OCI-LY1 (cell line): ENCODE data around the gene SHOX.

ENCODE experiments used
- EZH2 ChIP-seq: fragments of 200-600 bp; sonication (generic), shearing (Covaris generic); IDR thresholded peaks from 2 replicates; pipeline ENCODE4 v1.8.0; 2017; ENCODE audit warnings: borderline replicate concordance, mixed run types, mild to moderate bottlenecking, antibody characterized with exemption, low read length, moderate library complexity, mixed read lengths
- TF ChIP-seq, protein P1 (sequence below): fragments of 200-600 bp; sonication (generic), shearing (Covaris generic); IDR thresholded peaks from 2 replicates; pipeline ENCODE4 v1.5.1; 2017; ENCODE audit warnings: mild to moderate bottlenecking, antibody characterized with exemption, low read length, moderate library complexity, mixed read lengths

DNA sequence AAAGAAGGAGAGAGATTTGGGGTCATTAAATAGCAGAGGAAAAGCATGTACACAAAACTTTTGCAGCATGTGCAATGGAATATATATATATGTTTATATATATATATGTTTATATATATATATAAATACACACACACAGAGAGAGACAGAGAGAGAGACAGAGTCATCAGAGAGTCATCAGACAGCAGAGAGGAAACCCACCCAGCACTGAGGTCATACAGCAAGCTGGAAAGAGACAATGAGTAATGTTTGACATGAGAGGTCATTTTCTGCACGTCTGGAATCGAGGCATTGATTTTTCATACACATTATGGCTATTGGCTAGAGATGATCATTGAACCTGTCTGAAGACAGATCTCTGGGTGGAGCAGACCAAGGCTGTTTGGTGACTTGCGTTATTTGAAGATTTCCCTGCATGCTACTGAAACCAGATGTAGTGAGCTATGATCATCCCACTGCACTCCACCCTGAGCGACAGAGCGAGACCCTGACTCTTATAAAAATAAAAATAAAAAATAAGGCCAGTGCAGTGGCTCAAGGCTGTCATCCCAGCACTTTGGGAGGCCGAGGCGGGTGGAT is 48.8 kb upstream of the SHOX start:
- TF ChIP-seq, protein P1, sequence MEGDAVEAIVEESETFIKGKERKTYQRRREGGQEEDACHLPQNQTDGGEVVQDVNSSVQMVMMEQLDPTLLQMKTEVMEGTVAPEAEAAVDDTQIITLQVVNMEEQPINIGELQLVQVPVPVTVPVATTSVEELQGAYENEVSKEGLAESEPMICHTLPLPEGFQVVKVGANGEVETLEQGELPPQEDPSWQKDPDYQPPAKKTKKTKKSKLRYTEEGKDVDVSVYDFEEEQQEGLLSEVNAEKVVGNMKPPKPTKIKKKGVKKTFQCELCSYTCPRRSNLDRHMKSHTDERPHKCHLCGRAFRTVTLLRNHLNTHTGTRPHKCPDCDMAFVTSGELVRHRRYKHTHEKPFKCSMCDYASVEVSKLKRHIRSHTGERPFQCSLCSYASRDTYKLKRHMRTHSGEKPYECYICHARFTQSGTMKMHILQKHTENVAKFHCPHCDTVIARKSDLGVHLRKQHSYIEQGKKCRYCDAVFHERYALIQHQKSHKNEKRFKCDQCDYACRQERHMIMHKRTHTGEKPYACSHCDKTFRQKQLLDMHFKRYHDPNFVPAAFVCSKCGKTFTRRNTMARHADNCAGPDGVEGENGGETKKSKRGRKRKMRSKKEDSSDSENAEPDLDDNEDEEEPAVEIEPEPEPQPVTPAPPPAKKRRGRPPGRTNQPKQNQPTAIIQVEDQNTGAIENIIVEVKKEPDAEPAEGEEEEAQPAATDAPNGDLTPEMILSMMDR, result no peak
- TF ChIP-seq EZH2, result no peak
